HUES48 (cell line): ENCODE results near the gene NME3.

Experiments
- H3K27ac ChIP-seq: one replicate; pipeline ENCODE4 v1.7.0; 2013; ENCODE audit warnings: low read depth, low read length, inconsistent platforms
- H3K27me3 ChIP-seq: 2 replicates; pipeline ENCODE4 v1.6.1; 2013; ENCODE audit warnings: mild to moderate bottlenecking, low read length; ENCODE audit not compliant: control insufficient read depth, insufficient read depth
- H3K36me3 ChIP-seq: 2 replicates; pipeline ENCODE4 v1.6.1; 2013; ENCODE audit warnings: low read length; ENCODE audit not compliant: control insufficient read depth, insufficient read depth
- H3K4me1 ChIP-seq: 2 replicates; pipeline ENCODE4 v1.6.1; 2013; ENCODE audit warnings: mild to moderate bottlenecking, low read length; ENCODE audit not compliant: control insufficient read depth, insufficient read depth
- H3K4me3 ChIP-seq: 2 replicates; pipeline ENCODE4 v1.5.1; 2013; ENCODE audit warnings: mild to moderate bottlenecking, low read depth, low read length
- H3K9ac ChIP-seq: 2 replicates; pipeline ENCODE4 v1.6.1; 2013; ENCODE audit warnings: mild to moderate bottlenecking, low read depth, low read length, moderate library complexity
- H3K9me3 ChIP-seq: 2 replicates; pipeline ENCODE4 v1.6.1; 2013; ENCODE audit warnings: low read length; ENCODE audit not compliant: control insufficient read depth, insufficient read depth

The NME3 gene

GRCh38 chr16:1771188-1771863 is at the start of gene NME3:
NME3 (minus strand) TSS chr16:1771543; CDS start chr16:1771534, 9 bp downstream.
- Histone ChIP-seq H3K9ac (peak within 1 kb of the TSS; percentile 94), H3K4me1 (peaks cover 4% of the 10 kb centered on the region; the same call in 1 of the 2 replicates), H3K27me3 (no peaks in the 10 kb centered on the region), H3K36me3 (peaks cover 35% of the 10 kb centered on the region), H3K27ac (peak within 1 kb of the TSS; percentile 93), H3K4me3 (peak within 1 kb of the TSS; percentile 98), H3K9me3 (no peaks in the 10 kb centered on the region)

- Histone ChIP-seq H3K36me3 (peaks cover 22% of the 10 kb centered on the region), H3K9ac (no peak overlapping the region), H3K27me3 (no peaks in the 10 kb centered on the region), H3K4me1 (no peaks in the 10 kb centered on the region), H3K9me3 (no peaks in the 10 kb centered on the region), H3K27ac (no peak overlapping the region), H3K4me3 (no peak overlapping the region)
Observed at GRCh38 chr16:1820946-1821290, 49.6 kb upstream of the NME3 start.

GRCh38 chr16:1820096-1820945 is 49.0 kb upstream of the NME3 start:
- no peak overlapping the region for H3K9ac ChIP-seq

GRCh38 chr16:1819611-1820010 is 48.3 kb upstream of the NME3 start:
- Histone ChIP-seq H3K9ac (no peak overlapping the region), H3K27me3 (no peaks in the 10 kb centered on the region), H3K9me3 (no peaks in the 10 kb centered on the region), H3K36me3 (peaks cover 29% of the 10 kb centered on the region), H3K27ac (no peak overlapping the region), H3K4me1 (no peaks in the 10 kb centered on the region), H3K4me3 (no peak overlapping the region)

More at GRCh38 chr16:1820096-1820945, 49.0 kb upstream of the NME3 start:
- H3K27ac ChIP-seq: no peak overlapping the region
- peaks cover 26% of the 10 kb centered on the region for H3K36me3 ChIP-seq
- no peaks in the 10 kb centered on the region for H3K9me3 ChIP-seq
- no peak overlapping the region for H3K4me3 ChIP-seq
- no peaks in the 10 kb centered on the region for H3K27me3 ChIP-seq
- H3K4me1 ChIP-seq: no peaks in the 10 kb centered on the region

GRCh38 chr16:1818873-1819525 is 47.7 kb upstream of the NME3 start:
- H3K27ac ChIP-seq: no peak overlapping the region
- H3K4me3 ChIP-seq: no peak overlapping the region
- H3K9ac ChIP-seq: no peak overlapping the region
- no peaks in the 10 kb centered on the region for H3K27me3 ChIP-seq
- H3K4me1 ChIP-seq: no peaks in the 10 kb centered on the region
- peaks cover 29% of the 10 kb centered on the region for H3K36me3 ChIP-seq
- H3K9me3 ChIP-seq: no peaks in the 10 kb centered on the region

GRCh38 chr16:1818204-1818872 is 47.0 kb upstream of the NME3 start:
- Histone ChIP-seq H3K9me3 (no peaks in the 10 kb centered on the region), H3K27me3 (no peaks in the 10 kb centered on the region), H3K36me3 (peaks cover 29% of the 10 kb centered on the region), H3K4me1 (no peaks in the 10 kb centered on the region), H3K27ac (no peak overlapping the region), H3K9ac (no peak overlapping the region), H3K4me3 (no peak overlapping the region)

- no peaks in the 10 kb centered on the region for H3K4me1 ChIP-seq
- H3K27me3 ChIP-seq: no peaks in the 10 kb centered on the region
- no peak overlapping the region for H3K27ac ChIP-seq
- no peak overlapping the region for H3K9ac ChIP-seq
- H3K9me3 ChIP-seq: no peaks in the 10 kb centered on the region
- H3K36me3 ChIP-seq: peaks cover 27% of the 10 kb centered on the region
- H3K4me3 ChIP-seq: no peak overlapping the region
Observed at GRCh38 chr16:1817716-1818115, 46.4 kb upstream of the NME3 start.

GRCh38 chr16:1817276-1817589 is 45.9 kb upstream of the NME3 start:
- H3K9me3 ChIP-seq: no peaks in the 10 kb centered on the region
- no peak overlapping the region for H3K4me3 ChIP-seq
- H3K9ac ChIP-seq: no peak overlapping the region
- no peaks in the 10 kb centered on the region for H3K4me1 ChIP-seq
- H3K36me3 ChIP-seq: peaks cover 24% of the 10 kb centered on the region
- H3K27ac ChIP-seq: no peak overlapping the region
- no peaks in the 10 kb centered on the region for H3K27me3 ChIP-seq

GRCh38 chr16:1816396-1817275 is 45.3 kb upstream of the NME3 start:
- Histone ChIP-seq H3K9me3 (no peaks in the 10 kb centered on the region), H3K4me1 (no peaks in the 10 kb centered on the region), H3K36me3 (peaks cover 19% of the 10 kb centered on the region), H3K9ac (no peak overlapping the region), H3K27ac (no peak overlapping the region), H3K27me3 (no peaks in the 10 kb centered on the region), H3K4me3 (no peak overlapping the region)

- Histone ChIP-seq H3K9ac (no peak overlapping the region), H3K4me3 (no peak overlapping the region), H3K36me3 (peaks cover 17% of the 10 kb centered on the region; the same call in 1 of the 2 replicates), H3K27ac (no peak overlapping the region), H3K9me3 (no peaks in the 10 kb centered on the region), H3K4me1 (no peaks in the 10 kb centered on the region), H3K27me3 (no peaks in the 10 kb centered on the region)
Observed at GRCh38 chr16:1815461-1815860, 44.1 kb upstream of the NME3 start.
